ENCODE measurements around the gene SIGLEC6.

GRCh38 chr19:51473009-51473707, 58.3 kb downstream of the SIGLEC6 start:
- no peak for TF ChIP-seq POLR2AphosphoS5 (IDR thresholded peaks at IDR 0.05)
- TF ChIP-seq, protein P1, sequence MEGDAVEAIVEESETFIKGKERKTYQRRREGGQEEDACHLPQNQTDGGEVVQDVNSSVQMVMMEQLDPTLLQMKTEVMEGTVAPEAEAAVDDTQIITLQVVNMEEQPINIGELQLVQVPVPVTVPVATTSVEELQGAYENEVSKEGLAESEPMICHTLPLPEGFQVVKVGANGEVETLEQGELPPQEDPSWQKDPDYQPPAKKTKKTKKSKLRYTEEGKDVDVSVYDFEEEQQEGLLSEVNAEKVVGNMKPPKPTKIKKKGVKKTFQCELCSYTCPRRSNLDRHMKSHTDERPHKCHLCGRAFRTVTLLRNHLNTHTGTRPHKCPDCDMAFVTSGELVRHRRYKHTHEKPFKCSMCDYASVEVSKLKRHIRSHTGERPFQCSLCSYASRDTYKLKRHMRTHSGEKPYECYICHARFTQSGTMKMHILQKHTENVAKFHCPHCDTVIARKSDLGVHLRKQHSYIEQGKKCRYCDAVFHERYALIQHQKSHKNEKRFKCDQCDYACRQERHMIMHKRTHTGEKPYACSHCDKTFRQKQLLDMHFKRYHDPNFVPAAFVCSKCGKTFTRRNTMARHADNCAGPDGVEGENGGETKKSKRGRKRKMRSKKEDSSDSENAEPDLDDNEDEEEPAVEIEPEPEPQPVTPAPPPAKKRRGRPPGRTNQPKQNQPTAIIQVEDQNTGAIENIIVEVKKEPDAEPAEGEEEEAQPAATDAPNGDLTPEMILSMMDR (IDR thresholded peaks at IDR 0.05) = peak; percentile 44 to 80 (median 71)
